SU-DHL-6 (cell line): Measurements from ENCODE around the gene SLC24A3.

ENCODE experiments used
- CTCF ChIP-seq: fragments of 200-600 bp; sonication (generic); IDR thresholded peaks from one replicate; pipeline ENCODE4 v1.5.1; 2017; ENCODE audit warnings: antibody characterized with exemption, mild to moderate bottlenecking, low read length, moderate library complexity; ENCODE audit not compliant: insufficient read depth, poor library complexity, severe bottlenecking
- EZH2phosphoT487 ChIP-seq: fragments of 200-600 bp; sonication (generic), shearing (Covaris generic); conservative IDR thresholded peaks from 2 replicates; pipeline ENCODE4 v1.6.1; 2018; ENCODE audit warnings: mild to moderate bottlenecking, antibody characterized with exemption, low read length, moderate library complexity, mixed read lengths

- no peak for TF ChIP-seq CTCF
- TF ChIP-seq EZH2phosphoT487 = no peak
Observed at GRCh38 chr20:19683188-19683587, 470.7 kb downstream of the SLC24A3 start.
